NCI-H1417 treated with DMSO at 0.1 percent for 48 hours (cell line): ENCODE measurements around the gene FXYD6.
"Not testable (repeated sequence)": the region's sequence is repeated elsewhere in the genome, so short reads cannot be mapped to it uniquely, and the experiment has no call there.

Source experiments
- DNase-seq: peaks from one replicate; lab custom pipeline; 2025; lab: John Stamatoyannopoulos, UW

The FXYD6 gene

DNA sequence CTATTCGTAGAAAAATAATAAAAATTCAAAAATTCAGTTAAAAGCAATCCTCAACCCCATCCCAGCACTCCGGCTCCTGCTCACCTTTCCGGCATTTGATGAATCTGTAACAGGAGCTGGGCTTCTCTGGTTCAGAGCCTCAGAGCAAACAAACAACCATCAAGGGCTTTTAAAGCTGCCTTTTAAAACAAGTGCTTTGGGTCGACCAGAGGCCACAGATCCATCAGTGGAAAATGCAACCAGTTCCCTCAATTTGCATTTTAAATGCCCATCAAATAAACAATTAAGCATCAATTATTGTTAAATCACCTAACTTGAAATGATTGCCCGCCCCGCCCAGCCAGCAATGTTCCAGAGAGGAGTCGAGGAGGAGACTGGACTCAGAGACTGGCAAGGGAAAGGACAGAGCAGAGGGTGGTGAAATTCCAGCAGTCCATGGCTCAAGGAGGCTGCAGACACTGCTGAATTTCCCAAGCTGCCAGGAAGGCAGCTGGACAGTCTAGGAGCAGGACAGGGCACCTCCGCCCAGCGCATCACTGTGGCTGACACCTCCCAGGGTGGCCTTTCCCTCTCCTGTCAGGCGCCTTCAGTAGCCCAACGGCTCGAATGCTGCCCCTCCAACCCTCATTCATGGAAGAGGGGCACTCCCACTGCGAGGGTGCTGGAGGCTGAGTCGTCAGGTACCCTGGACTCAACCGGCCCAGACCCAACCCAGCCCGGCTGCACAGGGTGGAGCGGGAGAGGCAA, 7.5 kb downstream of the FXYD6 start:
- peak; percentile 47 for DNase-seq

- DNase-seq, result no peak
Observed at GRCh38 chr11:117868088-117868487, 8.4 kb downstream of the FXYD6 start.

DNA sequence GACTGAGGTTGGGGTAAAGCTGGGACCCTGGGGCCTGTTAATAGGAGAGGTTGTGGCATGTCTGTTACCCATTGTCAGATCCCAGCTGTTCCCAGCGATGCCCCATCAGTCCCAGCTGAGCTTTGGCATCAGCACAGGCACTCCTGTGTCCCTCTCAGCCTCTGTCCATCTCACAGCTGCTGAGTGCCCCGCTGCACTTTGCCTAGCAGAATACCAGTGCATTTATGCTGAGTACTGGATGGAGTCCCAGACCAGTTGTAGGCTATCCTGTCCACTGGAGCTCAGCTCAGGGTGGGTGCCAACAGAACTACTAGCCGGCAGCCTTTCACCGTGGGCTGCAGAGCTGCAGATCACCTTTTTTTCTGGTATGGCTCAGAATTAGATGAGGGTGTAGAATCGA, 9.9 kb downstream of the FXYD6 start:
- no peak for DNase-seq

DNA sequence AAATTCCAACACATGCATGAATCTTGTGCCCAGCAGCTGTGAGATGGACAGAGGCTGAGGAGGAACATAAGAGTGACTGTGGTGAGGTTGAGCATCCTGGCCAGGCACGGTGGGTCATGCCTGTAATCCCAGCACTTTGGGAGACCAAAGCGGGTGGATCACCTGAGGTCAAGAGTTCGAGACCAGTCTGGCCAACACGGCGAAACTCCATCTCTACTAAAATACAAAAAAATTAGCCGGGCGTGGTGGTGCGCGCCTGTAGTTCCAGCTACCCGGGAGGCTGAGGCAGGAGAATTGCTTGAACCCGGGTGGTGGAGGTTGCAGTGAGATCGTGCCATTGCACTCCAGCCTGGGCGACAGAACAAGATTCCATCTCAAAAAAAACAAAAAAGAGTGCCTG, 10.9 kb downstream of the FXYD6 start:
- DNase-seq, result not testable (repeated sequence)

DNA sequence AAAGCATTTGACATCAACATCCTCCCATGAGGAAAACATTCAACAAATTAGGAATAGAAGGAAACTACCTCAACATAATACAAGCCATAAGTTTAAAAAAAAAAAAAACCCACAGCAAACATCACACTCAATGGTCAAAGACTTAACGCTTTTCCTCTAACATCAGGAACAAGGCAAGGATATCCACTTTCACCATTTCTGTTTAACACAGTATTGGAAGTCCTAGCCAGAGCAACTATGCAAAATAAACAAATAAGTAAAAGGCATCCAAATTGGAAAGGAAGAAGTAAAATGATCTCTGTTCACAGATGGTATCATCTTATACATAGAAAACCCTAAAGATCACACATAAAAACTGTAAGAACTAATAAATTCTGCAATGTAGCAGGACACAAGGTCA, 13.1 kb downstream of the FXYD6 start:
- no peak for DNase-seq

- no peak for DNase-seq
Observed at GRCh38 chr11:117862753-117863152, 13.7 kb downstream of the FXYD6 start.

- no peak for DNase-seq
Observed at GRCh38 chr11:117862019-117862725, 14.3 kb downstream of the FXYD6 start.

- peak; percentile 93 for DNase-seq
Observed at GRCh38 chr11:117861151-117862018, 15.1 kb downstream of the FXYD6 start.

DNA sequence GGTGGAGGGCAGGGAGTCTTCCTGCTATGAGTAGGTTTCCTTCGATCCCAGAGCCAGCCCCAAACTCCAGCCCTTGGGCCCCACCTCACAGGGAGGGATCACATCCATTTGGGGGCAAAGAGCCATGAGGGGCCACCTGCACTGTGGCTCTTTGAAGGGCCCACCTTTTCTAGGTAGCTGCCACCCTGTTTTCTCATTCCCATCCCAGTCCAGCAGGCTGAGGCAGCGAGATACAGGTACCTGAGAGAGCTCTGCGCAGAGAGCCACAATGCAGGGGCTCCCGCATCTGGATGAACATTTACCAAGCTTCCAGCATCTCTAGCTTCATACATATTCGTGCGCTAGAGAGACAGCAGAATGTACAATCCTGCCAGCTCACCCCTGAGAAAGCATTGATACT, 16.3 kb downstream of the FXYD6 start:
- no peak for DNase-seq

DNA sequence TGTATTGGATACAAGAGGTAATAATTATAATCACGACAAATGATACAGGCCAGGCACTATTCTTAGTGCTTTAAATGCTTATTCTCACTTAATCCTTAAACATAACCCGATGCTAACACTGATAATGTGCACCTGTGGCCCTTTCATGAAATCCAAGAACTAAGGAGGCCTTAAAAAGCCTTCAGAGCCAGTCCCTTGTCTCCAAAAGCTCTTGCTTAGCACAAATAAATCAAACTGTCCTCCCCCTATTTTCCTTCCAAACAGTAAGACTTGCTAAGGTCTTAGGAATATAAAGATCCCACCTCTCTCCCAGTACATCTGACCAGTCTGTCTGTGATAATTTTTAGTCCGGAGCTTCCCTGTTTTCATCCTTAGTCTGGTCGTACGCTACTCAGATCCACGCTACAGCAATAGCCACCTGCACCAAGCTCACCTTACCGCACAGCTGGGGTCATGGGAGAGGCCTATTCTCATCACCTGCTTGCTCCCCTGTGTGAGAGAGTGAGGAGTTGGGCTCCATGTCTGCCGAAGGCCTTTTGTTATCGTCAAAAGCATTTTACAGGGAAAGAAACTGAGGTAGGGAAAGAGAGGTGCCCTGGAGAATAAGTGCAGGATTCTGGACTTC, 16.9 kb downstream of the FXYD6 start:
- no peak for DNase-seq

- no peak for DNase-seq
Observed at GRCh38 chr11:117859061-117859460, 17.4 kb downstream of the FXYD6 start.

DNA sequence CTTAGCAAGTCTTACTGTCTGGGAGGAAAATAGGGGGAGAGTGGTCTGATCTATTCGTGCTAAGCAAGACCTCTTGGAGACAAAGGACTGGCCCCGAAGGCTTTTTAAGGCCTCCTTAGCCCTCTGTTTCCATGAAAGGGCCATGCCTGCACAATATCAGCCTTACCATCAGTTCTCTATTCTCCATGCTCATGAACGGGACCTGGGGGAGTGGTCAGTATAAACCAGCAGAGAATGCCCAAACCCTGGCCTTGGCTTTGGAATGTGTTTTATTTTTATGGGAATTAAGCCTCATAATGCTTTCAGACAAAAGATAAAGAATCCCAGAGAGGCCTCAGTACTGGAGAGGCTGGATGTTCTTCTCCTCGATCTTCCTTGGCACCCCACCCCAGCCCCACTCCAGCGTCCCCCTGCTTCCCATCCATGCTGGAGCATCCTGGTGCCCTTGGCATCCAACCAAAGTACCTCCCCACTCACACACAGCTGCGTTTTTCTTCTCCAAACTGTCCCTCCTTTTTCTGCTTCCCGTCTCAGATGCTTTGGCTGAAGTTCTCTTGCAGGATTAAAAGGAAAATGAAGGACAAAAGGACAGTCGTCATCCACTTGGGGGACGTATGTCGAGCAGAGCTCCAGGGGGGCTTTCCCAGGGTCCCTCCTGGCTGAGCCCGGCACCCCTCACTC, 18.6 kb downstream of the FXYD6 start:
- DNase-seq, result no peak

DNA sequence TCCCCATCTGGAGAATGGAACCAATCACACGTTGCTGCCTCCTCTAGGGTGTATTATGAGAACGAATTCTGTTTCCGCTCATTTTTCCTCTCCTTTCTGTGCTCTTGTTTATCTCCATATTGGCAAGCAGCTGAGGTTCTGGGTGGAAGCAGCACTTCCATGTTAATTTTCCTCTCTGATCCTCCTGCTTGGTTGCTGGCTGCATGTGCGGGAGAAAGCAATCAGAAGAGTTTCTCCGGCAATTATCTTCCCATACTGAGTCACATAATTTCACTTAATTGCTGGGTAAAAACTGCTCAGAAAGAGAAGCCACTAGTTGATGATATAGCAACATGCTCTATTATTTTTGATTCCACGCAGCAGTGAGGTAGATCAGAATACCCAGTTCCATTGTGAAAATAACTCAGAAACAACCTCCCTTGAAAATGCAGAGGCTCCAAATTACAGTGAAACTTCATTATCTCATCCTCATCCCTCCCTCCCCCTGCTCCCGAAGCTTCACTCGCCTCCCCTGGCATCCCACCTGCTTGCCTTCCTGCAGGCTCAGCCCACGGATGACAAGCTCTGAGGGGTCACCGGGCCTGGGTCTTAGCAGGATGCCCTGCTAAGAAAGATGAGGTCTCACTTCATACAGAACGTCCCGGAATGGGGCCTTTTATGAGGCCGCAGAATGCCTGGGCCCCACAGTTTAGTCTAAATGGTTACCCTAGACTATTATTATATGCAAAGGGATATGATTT, 20.4 kb downstream of the FXYD6 start:
- peak; percentile 49 for DNase-seq

GRCh38 chr11:117855186-117855845, 21.1 kb downstream of the FXYD6 start:
- no peak for DNase-seq

DNA sequence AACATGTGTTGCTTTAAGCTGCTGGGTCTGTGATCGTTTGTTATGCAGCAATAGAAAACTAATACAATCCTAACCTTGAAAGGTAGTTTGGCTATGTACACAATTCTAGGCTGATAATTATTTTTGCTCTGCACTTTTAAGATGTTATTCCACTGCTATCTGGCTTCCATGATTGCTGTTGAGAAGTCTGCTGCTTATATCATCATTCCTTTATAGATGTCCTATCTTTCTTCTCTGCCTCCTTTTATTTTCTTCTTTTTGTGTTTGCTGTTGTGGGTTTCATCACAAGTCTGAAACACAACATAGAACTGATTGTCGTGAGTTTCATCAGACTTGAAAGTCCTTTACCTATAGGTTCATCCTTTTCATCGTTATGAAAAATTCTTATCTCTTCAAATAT, 24.1 kb downstream of the FXYD6 start:
- DNase-seq, result no peak

GRCh38 chr11:117851852-117852251, 24.6 kb downstream of the FXYD6 start:
- DNase-seq, result no peak

GRCh38 chr11:117851106-117851505, 25.4 kb downstream of the FXYD6 start:
- no peak for DNase-seq

GRCh38 chr11:117849781-117850414, 26.6 kb downstream of the FXYD6 start:
- DNase-seq, result no peak

DNA sequence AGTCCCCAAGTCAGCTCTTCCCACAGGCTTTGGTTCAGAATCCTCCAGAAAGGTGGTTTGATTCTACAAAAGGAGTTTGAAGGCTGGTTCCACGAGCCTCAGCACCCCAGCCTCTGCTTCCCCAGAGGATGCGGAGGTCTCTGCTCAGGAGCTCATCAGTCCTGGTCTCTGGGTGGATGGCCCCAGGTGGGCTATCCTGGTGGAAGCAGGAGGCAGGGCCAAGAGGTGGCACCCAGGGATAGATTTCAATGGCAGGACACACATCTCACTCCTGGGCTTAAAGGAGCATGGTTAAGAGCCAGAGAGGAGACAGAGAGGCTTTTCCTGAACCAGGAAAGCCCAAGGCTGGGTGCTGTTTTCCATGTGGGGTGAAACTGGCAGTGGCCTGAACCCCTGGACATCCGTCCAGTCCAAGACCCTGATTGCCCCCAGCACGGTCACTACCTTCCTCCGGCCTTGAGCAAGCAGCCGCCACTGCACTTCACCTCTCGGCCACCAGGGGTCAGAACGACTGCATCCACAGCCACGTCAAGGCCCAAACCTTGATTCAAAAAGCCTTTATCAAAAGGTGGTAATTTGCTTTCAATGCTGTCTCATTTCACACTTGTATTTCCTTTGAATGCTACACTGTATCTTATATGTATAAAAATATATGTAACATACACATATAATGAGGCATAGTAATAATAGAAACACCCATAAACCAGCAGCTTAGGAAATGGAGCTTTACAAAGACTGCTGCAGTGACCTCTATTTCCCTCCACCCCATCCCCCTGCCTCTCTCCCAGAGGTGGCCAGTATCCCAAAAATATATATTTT, 32.6 kb downstream of the FXYD6 start:
- peak; percentile 26 for DNase-seq
